Kidney capillary endothelial cell (primary cell): ENCODE results near the gene EFEMP2.

Experiments
- DNase-seq: peaks from one replicate; pipeline ENCODE4 v3.0.0-alpha.2; 2018; ENCODE audit warnings: low spot score

Gene EFEMP2

DNA sequence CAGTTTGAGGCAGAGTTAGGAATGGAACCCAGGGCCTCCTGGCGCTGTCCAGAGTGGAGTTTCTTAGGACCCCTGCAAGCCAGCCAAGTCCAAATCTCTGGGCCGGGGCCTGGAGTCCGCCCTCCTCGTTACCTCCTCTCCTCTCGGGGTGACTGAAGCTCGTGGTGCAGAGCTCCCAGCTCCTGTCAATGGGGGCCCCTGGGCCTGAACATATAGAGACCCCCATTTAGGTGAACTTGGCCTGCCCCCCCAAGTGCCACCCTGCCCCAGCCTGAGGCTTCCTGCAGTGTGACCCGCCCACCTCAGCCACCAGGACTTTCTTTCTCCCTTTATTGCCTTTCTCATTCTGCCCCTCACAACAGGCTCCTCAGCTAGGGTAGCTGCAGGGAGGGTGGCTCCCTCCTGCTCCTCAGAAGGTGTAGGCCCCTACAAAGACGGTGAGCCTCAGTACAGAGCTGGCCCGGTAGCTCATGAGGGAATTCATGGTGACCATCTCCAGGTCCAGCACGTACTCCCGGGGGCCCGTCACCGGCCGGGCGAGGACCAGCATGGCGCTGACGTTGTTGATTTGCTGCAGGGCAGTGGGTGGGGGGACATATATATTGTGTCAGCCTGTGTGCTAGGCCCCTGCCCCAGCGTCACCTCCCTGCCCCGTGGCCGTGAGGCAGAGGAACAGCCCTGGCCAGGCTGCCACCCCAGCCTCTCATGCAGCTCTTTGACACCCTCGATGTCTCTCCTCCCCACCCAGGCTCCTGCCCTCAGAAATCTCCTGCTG lies 5.9 kb downstream of the EFEMP2 start:
- no peak for DNase-seq

DNA sequence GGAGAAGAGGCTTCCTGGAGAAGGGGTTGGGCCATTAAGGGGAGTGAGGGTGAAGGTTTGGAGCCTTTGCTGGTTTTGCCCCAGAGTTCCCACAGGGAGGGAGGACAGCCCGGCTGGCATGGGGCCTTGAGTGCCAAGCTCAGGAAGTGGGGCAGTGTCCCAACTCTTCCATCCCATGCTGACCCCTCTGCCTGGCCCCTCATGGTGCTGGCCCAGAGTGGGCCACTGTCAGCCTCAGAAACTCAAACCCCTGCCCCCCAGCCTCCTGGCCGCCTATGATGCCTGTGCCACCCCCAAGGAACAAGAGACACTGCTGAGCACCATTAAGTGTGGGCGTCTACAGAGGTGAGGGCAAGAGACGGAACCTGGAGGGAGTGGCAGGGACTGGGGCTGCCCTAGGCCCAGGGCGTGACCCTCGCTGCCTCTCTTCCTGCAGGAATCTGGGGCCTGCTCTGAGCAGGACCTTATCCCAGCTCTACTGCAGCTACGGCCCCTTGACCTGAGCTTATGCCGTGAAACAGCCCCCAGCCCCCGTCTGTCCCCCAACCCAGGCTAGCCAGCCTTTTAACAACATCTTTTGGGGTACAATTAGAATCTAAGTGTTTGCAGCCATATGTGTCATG lies 6.9 kb downstream of the EFEMP2 start:
- no peak for DNase-seq

DNA sequence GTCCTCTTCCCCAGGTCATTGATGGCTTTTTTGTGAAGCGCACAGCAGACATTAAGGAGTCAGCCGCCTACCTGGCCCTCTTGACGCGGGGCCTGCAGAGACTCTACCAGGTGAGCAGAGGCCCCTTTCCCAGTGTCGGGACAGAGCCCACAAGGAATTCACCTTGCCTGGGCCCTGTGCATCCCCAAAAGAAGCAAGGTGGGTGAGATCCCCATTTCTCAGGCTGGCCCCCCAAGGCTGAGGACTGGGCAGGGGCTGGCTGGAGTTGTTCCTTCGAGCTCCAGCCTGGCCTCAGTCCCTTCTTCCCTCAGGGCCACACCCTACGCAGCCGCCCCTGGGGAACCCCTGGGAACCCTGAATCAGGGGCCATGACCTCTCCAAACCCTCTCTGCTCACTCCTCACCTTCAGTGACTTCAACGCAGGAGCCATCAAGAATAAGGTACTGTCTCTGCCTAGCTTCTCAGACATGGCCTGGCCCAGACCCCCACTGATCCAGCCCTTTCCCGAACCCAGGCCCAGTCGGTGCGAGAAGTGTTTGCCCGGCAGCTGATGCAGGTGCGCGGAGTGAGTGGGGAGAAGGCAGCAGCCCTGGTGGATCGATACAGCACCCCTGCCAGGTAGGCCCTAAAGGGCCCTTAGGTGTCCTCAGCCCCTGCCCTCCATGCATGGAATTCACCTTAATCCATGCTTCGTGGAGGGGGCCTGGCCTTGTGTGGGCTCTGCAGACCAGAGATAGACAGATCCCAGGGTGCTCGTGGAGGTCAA lies 7.7 kb downstream of the EFEMP2 start:
- no peak for DNase-seq

DNA sequence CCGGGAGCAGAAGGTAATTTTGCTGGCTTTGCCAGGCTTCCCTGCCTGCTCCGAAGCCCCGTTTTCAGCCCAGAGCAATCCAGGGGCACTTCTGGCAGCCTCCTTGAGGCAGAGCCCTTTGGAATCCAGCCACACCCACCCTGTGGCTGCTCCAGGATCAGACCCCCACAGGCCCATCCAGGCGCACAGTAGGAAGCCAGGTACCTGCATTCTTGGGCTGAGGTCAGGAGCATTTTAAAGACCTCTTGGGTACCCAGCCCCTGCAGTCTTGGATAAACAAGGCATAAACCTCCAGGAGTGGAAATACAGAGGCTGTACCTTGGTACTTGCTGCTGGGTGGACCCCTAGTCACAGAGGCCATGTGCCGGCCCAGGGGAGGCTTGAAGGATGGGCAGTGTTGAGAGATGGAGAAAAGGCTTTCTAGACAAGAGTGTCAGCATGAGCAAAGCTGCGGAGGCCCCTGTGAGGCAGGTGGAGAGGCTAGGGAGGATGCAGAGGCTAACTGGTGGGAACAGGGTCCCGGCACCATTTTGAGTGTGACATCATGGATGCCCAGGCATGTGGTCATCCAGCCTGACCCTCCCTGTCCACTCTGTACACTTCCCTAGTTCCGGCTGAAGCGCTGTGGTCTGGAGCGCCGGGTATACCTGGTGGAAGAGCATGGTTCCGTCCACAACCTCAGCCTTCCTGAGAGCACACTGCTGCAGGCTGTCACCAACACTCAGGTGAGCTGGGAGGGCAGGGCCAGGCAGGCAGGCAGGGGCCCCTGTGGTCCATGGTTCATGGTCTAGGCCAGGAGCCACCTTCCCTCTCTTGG lies 8.5 kb downstream of the EFEMP2 start:
- no peak for DNase-seq

DNA sequence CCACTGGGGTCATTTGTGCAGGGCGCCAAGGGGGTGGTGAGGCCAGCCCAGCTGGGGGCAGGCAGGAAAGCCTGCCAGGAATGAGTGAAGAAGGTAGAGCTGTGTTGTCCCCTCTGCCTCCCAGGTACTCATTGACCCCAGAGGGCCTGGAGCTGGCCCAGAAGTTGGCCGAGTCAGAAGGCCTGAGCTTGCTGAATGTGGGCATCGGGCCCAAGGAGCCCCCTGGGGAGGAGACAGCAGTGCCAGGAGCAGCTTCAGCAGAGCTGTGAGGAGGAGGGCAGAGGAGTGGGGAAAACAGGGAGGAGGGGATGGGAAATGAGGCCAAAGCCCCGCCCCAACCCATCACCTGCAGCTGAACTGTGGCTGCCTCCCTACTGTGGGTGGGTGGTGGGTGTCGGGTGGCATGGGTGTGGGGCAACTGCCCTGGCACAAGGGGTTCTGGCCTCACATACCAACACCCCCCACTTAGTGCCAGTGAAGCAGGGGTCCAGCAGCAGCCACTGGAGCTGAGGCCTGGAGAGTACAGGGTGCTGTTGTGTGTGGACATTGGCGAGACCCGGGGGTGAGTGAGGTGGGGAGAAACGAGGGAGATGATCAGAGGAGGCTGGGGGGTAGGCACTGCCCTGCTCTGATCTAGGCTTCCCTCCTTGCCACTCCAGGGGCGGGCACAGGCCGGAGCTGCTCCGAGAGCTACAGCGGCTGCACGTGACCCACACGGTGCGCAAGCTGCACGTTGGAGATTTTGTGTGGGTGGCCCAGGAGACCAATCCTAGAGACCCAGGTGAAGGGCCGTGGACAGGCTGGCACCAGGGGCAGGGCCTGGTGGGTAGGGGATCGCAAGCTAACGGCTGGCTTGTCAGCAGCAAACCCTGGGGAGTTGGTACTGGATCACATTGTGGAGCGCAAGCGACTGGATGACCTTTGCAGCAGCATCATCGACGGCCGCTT lies 9.4 kb downstream of the EFEMP2 start:
- no peak for DNase-seq

DNA sequence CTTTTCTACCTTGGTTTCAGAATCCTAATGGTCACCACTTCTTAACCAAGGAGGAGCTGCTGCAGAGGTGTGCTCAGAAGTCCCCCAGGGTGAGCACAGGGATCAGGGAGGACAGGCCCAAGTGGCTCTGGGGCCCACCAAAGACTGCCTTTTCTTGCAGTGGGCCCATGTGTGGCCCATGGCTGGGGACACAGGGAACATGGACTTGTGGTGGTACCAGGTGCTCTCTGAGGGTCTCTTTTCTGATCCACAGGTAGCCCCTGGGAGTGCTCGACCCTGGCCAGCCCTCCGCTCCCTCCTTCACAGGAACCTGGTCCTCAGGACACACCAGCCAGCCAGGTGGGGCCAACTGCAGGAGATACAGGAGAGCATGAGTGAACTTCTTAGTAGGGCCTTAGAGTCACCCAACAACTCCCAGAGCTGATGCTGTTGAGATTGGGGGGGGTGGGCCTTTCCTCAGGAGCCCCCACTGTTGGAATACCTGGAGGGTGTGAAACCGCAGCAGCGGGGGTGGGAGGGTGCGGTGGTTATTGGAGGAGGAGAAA lies 10.3 kb downstream of the EFEMP2 start:
- DNase-seq = no peak

DNA sequence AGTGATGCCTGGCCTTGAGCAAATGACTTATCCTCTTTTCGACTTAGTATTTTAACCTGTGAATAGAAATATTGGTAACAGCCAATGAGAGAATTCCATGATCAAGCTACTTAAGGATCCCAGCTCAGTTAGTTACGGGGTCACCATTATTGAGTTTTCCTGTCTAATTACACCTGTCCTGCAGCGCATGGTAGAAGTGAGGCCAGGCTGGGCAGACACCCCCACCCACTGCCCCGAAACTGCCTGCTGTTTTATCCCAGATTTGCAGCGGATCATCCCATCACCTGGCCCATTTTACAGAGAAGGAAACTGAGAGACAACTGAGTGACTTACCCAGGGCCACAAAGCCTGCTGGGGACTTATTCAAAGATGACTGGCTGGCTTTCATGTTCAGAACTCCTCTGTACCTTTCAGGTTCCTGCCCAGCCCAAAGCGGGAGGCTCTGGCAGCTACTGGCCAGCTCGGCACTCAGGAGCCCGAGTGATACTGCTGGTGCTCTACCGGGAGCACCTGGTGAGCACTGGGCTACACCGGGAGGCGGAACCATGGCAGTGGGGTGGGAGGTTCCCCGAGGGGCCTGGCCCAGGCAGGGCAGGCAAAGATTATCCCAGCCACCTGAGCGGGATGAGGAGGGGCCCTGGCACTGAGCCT lies 10.9 kb downstream of the EFEMP2 start:
- no peak for DNase-seq

DNA sequence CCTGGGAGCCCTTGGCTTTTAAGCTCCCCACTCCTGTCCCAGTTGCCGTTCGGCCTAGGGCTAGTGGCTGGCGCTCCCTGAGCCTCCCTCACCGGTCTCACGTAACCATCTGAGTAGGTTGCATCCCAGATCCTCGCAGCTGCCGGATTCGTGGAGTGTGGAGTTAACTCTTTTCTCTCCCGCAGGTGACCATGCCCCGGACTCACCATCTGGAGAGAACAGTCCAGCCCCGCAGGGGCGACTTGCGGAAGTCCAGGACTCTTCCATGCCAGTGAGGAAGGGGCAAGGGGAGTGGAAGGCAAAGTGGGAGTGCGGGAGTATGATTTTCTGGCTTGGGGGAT lies 11.5 kb downstream of the EFEMP2 start:
- DNase-seq = no peak

DNA sequence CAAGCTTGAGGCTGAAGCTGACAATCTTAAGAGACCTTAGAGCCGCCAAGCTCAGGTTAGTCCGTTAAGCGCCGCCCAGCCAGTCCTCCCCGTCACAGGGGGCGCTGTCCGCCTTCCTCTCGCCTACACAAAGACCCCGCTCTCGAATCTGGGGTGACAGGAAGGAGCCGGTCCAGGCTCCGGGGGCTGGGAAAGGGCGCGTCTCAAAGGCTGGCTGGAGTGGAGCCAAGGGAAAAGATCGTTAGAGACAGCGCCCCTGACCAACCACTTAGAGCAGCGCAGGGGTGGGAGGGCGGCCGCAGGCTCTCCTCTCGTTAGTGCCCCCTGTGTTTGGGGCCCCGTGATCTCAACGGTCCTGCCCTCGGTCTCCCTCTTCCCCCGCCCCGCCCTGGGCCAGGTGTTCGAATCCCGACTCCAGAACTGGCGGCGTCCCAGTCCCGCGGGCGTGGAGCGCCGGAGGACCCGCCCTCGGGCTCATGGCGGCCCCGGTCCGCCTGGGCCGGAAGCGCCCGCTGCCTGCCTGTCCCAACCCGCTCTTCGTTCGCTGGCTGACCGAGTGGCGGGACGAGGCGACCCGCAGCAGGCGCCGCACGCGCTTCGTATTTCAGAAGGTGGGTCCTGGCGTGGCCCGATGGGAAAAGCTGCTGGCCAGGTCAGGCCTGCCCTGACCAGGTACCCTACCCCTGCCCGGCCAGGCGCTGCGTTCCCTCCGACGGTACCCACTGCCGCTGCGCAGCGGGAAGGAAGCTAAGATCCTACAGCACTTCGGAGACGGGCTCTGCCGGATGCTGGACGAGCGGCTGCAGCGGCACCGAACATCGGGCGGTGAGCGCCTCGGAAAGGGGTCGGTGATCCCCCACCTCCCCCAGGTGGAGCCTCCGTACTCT lies 12.1 kb downstream of the EFEMP2 start, which contains the start of gene MUS81:
Gene MUS81, plus strand, starts transcription at position 156 of the 887 bp plus-strand sequence. Its CDS starts 321 bp downstream, at position 477.
- peak; percentile 97 for DNase-seq

DNA sequence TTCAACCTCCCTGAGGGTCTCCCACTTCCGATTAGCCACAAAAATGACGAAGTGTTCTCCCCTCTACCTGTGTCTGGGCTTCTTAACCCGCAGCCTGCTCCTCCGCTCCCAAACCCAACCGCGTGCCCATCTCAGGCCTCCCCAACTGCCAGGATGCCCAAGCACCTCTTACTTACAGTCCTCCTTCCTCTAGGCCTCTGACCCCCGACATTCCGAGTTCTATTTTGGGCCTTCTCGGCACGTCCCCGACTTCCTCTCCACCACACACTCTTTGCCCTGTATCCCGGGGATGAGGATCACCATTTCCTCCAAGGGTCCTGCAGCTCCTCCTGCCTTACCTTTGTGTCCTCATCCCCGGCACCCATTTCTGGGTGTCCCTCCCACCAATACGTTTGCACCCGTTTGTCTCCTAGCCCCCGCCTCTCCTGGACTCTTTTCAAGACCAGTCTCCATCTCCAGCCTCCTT lies 12.8 kb downstream of the EFEMP2 start:
- no peak for DNase-seq

DNA sequence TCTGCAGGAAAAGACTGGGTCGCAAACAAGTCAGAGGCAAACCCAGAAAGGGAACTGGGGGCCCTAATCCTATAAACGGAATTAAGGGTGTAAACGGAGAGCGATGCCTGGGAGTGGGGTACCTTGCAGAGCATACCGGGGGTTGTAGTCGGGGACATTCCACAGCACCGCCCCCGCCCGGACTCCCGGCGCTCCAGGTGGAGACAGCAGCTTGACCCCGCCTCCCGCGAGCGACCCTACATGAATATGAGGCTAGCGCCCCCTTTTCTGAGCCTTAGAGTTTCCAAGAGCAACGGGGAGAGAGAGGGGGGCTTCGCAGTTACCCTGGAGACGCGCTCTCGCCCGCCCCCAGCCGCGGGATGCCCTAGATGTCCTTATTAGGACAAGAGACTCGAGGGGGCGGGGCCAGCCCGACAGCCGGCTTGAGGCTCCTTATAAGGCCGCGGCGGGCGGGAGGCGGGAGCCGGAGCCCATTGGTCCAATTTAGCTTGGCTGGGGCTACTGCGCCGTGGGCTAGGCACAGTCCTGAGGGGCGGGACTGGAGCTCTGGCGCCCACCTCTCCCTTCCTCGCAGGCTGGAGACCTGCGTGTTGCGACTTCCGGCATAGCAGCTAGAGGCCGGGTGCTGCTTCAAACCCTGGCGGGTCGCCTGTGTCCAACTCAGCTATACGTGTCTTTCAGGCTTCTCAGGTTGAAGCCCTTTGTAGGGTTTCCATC lies 13.3 kb downstream of the EFEMP2 start:
- DNase-seq = peak; percentile 100

DNA sequence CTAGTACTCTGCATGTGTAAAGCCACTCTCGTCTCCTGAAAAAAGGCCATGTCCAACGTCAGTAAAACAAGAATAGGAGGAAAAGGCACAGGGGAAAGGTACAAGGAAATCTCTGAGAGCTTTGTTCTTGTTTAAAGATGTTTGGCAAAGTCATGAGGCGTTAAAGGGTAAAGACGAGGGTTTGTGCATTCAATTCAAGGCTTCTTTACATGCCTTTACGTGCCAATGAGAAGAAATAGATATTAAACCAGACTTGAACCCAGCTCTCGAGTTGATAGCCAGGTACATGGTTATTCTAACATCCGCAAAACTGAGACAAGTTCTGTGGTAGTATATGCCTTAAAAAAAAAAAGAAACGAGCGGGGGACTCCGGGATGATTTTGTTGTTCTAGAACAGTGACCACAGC lies 13.9 kb downstream of the EFEMP2 start:
- DNase-seq = no peak

DNA sequence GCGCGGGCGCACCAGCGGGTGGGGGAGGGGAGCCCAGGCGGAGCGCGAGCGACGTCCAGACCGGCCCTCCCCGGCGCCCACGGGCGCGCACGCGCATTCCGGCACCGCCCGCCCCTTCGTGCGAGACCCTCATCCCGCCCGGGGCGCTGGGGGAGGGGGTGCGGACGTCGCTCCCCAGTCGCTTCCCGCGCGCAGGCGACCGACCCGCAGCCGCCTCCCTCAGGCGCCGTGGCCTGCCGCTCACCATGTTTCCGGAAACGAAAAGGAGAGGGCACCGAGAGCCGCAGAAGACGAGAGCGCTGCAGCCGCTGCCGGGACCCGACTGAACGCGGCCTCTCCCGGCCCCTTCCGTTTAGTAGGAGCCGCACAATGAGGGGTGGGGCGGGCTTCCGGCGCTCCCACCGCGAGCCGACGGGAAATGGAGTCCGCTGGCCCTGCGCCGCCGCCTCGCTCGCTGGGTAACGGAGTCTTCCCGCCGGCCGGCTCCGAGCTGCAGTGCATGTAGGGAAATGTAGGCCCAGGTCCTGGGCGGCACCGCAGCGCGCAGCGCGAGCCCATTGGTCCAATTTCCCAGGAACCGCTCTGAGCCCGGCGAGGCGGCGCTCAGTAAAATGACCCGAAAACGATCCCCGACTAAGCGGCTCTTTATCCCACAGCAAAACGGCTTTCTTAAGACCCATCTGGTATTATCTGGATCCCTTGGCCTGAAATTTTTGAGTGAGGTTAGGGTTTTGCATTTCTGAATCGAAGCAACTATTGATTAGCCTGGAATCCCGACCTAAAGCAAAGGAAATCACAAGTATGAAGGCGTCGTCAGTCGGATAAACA lies 14.5 kb downstream of the EFEMP2 start, which contains the start of gene CFL1:
Gene CFL1, minus strand, starts transcription at position 328 of the 828 bp plus-strand sequence. Its CDS starts 81 bp downstream, at position 247.
- peak; percentile 92 for DNase-seq

DNA sequence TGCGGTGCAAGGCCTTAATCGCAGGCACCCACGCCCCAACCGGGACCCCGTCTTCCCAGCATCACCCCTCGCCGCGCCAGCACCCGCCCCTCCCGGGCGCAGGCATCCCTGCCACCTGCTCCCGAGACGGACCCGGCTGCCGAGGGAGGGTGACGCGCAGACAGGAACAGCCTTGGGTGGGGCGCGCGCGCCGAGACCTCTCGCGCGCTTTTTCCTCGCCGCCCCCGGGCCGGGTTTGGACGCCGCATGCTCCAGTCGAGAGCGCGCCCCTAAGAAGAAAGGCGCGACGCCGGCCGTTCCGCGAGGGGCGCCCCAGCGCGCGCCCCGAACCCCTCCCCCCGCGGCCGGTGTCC lies 15.1 kb downstream of the EFEMP2 start:
- DNase-seq = no peak

DNA sequence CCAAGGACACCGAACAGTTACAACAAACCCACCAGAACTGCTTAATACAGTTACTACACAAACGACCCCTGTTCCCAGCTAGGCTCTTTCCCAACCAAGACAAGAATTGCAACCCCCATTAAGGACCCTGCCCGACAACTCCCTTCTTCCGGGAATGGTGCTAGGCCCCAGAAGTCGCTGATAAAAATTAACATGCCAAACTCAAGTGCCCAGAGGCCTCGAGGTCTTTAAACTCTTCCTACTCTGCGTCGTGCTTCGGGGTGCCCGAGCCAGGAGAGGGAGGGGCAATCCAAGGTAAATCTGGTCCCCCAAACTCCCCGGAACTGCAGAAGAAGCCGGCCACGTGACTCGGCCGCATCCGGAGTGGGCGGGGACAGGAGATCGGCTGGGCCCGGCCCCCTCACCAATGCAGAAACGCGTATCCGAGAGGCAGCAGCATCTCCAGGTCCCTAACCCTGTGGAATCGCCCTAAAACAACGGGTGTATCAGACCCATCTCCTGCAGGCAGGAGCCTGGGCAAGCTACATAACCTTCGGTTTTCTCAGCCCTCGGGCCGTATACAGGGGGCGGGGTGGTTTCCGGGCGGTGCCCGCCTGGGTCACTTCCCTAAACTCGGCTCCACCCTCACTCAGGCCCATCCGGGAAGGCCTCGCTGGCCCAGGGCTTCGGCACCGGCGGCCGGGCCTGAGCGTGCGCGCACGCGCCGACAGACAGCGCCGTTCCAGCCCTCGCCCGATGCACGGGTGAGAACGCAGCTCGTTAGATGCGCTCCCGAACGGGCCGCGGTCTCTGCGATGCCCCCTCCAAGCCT lies 15.7 kb downstream of the EFEMP2 start:
- DNase-seq = no peak

DNA sequence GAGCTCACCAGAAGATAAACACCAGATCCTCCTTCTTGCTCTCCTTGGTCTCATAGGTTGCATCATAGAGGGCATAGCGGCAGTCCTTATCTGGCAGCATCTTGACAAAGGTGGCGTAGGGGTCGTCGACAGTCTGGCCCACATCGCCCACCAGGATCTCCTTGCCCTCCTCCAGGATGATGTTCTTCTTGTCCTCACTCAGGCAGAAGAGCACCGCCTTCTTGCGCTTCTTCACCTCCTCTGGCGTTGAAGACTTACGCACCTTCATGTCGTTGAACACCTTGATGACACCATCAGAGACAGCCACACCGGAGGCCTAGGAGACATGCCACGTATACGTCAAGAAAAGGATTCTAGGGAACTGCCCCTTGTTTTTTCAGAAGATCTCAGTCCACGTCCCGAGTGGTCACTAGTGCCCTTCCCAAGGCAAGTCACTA lies 16.7 kb downstream of the EFEMP2 start:
- DNase-seq = no peak
